Liver (tissue), 9 donors: ENCODE results near the gene RXFP2. TPM values are rescaled to one million over a fixed set of nuclear protein-coding genes. Genes with fewer than 3 reads are reported as not detected.

Experiments used
- DNase-seq: peaks from one replicate; pipeline ENCODE4 v3.0.0-alpha.2; 2017; ENCODE audit warnings: low spot score
- H3K27ac ChIP-seq, 2 donors: one replicate each; pipeline ENCODE4 v1.7.0; 2013; ENCODE audit warnings: inconsistent platforms in 2 of 2, low read length in 2 of 2, control low read depth in 1 of 2, low read depth in 1 of 2, mild to moderate bottlenecking in 1 of 2
- H3K27me3 ChIP-seq, 4 donors: one replicate each; pipeline versions ENCODE4 v1.6.1 to v1.7.0; 2013; ENCODE audit warnings: low read length in 3 of 4, inconsistent platforms in 1 of 4, mild to moderate bottlenecking in 1 of 4, moderate library complexity in 1 of 4; ENCODE audit not compliant: control insufficient read depth in 4 of 4, insufficient read depth in 4 of 4
- H3K36me3 ChIP-seq, 4 donors: one replicate each; pipeline versions ENCODE4 v1.6.1 to v1.7.0; 2013; ENCODE audit warnings: low read length in 3 of 4, mild to moderate bottlenecking in 3 of 4, low read depth in 1 of 4, moderate library complexity in 1 of 4; ENCODE audit not compliant: control insufficient read depth in 4 of 4, insufficient read depth in 3 of 4
- H3K4me1 ChIP-seq, 4 donors: one replicate each; pipeline versions ENCODE4 v1.6.1 to v1.7.0; 2013; ENCODE audit warnings: low read length in 3 of 4, mild to moderate bottlenecking in 3 of 4, moderate library complexity in 1 of 4; ENCODE audit not compliant: control insufficient read depth in 4 of 4, insufficient read depth in 4 of 4
- H3K4me3 ChIP-seq, 3 donors: one replicate each; pipeline versions ENCODE4 v1.6.1 to v1.7.0; 2013; ENCODE audit warnings: low read length in 3 of 3, control low read depth in 1 of 3, low read depth in 1 of 3, mild to moderate bottlenecking in 1 of 3
- H3K9ac ChIP-seq, 2 donors: one replicate each; pipeline ENCODE4 v1.7.0; 2013; ENCODE audit warnings: low read length in 2 of 2, mild to moderate bottlenecking in 2 of 2, moderate library complexity in 2 of 2, control low read depth in 1 of 2, low read depth in 1 of 2
- H3K9me3 ChIP-seq, 4 donors: one replicate each; pipeline versions ENCODE4 v1.6.1 to v1.7.0; 2013; ENCODE audit warnings: low read length in 3 of 4; ENCODE audit not compliant: control insufficient read depth in 4 of 4
- ATF3 ChIP-seq: IDR thresholded peaks from 2 replicates; pipeline ENCODE4 v1.6.1; 2016; ENCODE audit warnings: antibody characterized with exemption
- CTCF ChIP-seq: fragments of 150-350 bp; IDR thresholded peaks from 2 replicates; pipeline ENCODE4 v1.5.1; 2017; ENCODE audit warnings: improper control_type of control experiment, low read depth, low read length; ENCODE audit not compliant: missing input control
- EGR1 ChIP-seq, 2 donors: IDR thresholded peaks; 2 replicates each; pipeline ENCODE4 v1.6.1; 2016 to 2018; ENCODE audit warnings: antibody characterized with exemption in 2 of 2, low read depth in 2 of 2
- FOXA1 ChIP-seq: IDR thresholded peaks from 2 replicates; pipeline ENCODE4 v1.6.1; 2016; ENCODE audit warnings: antibody characterized with exemption
- FOXA2 ChIP-seq: IDR thresholded peaks from 2 replicates; pipeline ENCODE4 v1.6.1; 2016; ENCODE audit warnings: antibody characterized with exemption
- GABPA ChIP-seq, 2 donors: IDR thresholded peaks in 1 of 2; conservative IDR thresholded peaks in 1 of 2; 2 replicates each; pipeline ENCODE4 v1.6.1; 2016; ENCODE audit warnings: antibody characterized with exemption in 2 of 2, mild to moderate bottlenecking in 1 of 2, moderate library complexity in 1 of 2
- HNF4A ChIP-seq, 2 donors: conservative IDR thresholded peaks; 2 replicates each; pipeline ENCODE4 v1.6.1; 2016; ENCODE audit warnings: antibody characterized with exemption in 2 of 2, mild to moderate bottlenecking in 2 of 2
- HNF4G ChIP-seq: IDR thresholded peaks from 2 replicates; pipeline ENCODE4 v1.6.1; 2016; ENCODE audit warnings: antibody characterized with exemption
- JUND ChIP-seq, 2 donors: IDR thresholded peaks; 2 replicates each; pipeline ENCODE4 v1.6.1; 2016; ENCODE audit warnings: antibody characterized with exemption in 2 of 2
- MAX ChIP-seq: IDR thresholded peaks from 2 replicates; pipeline ENCODE4 v1.6.1; 2016; ENCODE audit warnings: antibody characterized with exemption
- NR2F2 ChIP-seq: IDR thresholded peaks from 2 replicates; pipeline ENCODE4 v1.6.1; 2016; ENCODE audit warnings: antibody characterized with exemption
- RAD21 ChIP-seq, 2 donors: IDR thresholded peaks; 2 replicates each; pipeline ENCODE4 v1.6.1; 2016; ENCODE audit warnings: antibody characterized with exemption in 2 of 2, mild to moderate bottlenecking in 2 of 2
- REST ChIP-seq: IDR thresholded peaks from 2 replicates; pipeline ENCODE4 v1.6.1; 2016; ENCODE audit warnings: antibody characterized with exemption, mild to moderate bottlenecking
- RXRA ChIP-seq, 2 donors: IDR thresholded peaks; 2 replicates each; pipeline ENCODE4 v1.6.1; 2017 to 2018; ENCODE audit warnings: antibody characterized with exemption in 2 of 2, mild to moderate bottlenecking in 1 of 2
- SP1 ChIP-seq: IDR thresholded peaks from 2 replicates; pipeline ENCODE4 v1.6.1; 2018; ENCODE audit warnings: antibody characterized with exemption, mild to moderate bottlenecking
- TAF1 ChIP-seq: conservative IDR thresholded peaks from 2 replicates; pipeline ENCODE4 v1.6.1; 2016; ENCODE audit warnings: antibody characterized with exemption, mild to moderate bottlenecking
- YY1 ChIP-seq: IDR thresholded peaks from 2 replicates; pipeline ENCODE4 v1.6.1; 2016; ENCODE audit warnings: antibody characterized with exemption, mild to moderate bottlenecking
- ZBTB33 ChIP-seq: IDR thresholded peaks from 2 replicates; pipeline ENCODE4 v1.6.1; 2016; ENCODE audit warnings: antibody characterized with exemption
- WGBS: extraction: QIAGEN DNeasy Blood & Tissue Kit; methylation state at CpG from one replicate; pipeline ENCODE4 v1.1.7; 2013; 5-methylcytosine and 5-hydroxymethylcytosine counted together
- polyA plus RNA-seq, 2 donors: library from polyadenylated mRNA; stranded (reverse) in 1 of 2; unstranded in 1 of 2; fragments of 200-250 nt in 1 of 2; fragments of >200 nt in 1 of 2; fragmentation: Nextera tagmentation in 1 of 2; extraction: Ambion mirVana in 1 of 2; gene quantifications; one replicate each; pipeline versions ENCODE4 v1.2.1 to v1.2.3, GENCODE V29; 2013 to 2015
- total RNA-seq, 2 donors: library from RNA; depleted of rRNA; stranded (reverse); fragments of >200 nt; gene quantifications; one replicate each; pipeline ENCODE4 v1.2.3, GENCODE V29; 2014
- donor health status: healthy.
- donor health status: healthy.
- donor health status: healthy.
- donor health status: healthy.
- donor health status: healthy.

The RXFP2 gene
- total and polyA plus RNA-seq, 4 donors = not detected

GRCh38 chr13:31717583-31717982 lies 21.7 kb upstream of the RXFP2 start:
- H3K27me3 ChIP-seq = no peaks in the 10 kb centered on the region
- H3K4me1 ChIP-seq = peaks cover 0 to 10% (median 4%) of the 10 kb centered on the region in 4 donors
- H3K27ac ChIP-seq = no peak overlapping the region
- DNase-seq = no peak
- no peak overlapping the region for H3K9ac ChIP-seq
- H3K36me3 ChIP-seq = no peaks in the 10 kb centered on the region
- no peak overlapping the region for H3K4me3 ChIP-seq
- no peaks in the 10 kb centered on the region for H3K9me3 ChIP-seq
- TF ChIP-seq RAD21 (IDR thresholded peaks at IDR 0.05) = no peak
- TF ChIP-seq RXRA (IDR thresholded peaks at IDR 0.05) = no peak

GRCh38 chr13:31719214-31719613 lies 20.1 kb upstream of the RXFP2 start:
- 30% methylated on average over 3 of the region's 3 CpGs for WGBS
- Histone ChIP-seq H3K9me3 (no peaks in the 10 kb centered on the region), H3K4me1 (peaks cover 0 to 10% (median 4%) of the 10 kb centered on the region in 4 donors), H3K4me3 (no peak overlapping the region), H3K9ac (no peak overlapping the region), H3K27ac (no peak overlapping the region), H3K36me3 (no peaks in the 10 kb centered on the region), H3K27me3 (peaks cover 0 to 2% (median 0%) of the 10 kb centered on the region in 4 donors)
- DNase-seq = no peak
- TF ChIP-seq FOXA1 (no peak), GABPA (IDR thresholded peaks at IDR 0.05 in 1 of 2, conservative IDR thresholded peaks at IDR 0.05 in 1 of 2) (no peak), CTCF (no peak), REST (peak; percentile 18), TAF1 (no peak), EGR1 (IDR thresholded peaks at IDR 0.05; ENCODE audit: low read depth in 2 of 2) (no peak), YY1 (no peak), SP1 (peak; percentile 43), ATF3 (no peak), RXRA (IDR thresholded peaks at IDR 0.05) (peak; percentile 88 to 90), FOXA2 (no peak), JUND (IDR thresholded peaks at IDR 0.05) (peak in 1 of 2 donors; percentile 32), NR2F2 (peak; percentile 31), HNF4A (conservative IDR thresholded peaks at IDR 0.05) (peak; percentile 88 to 94), HNF4G (peak; percentile 79), MAX (no peak), ZBTB33 (no peak), RAD21 (IDR thresholded peaks at IDR 0.05) (peak; percentile 26 to 32)
